LNCAP (cell line): Measurements from ENCODE around the gene FZD8.
A peak's percentile ranks its signal among the peaks of the same experiment; 100 is the strongest.

Experiments
- TF ChIP-seq, protein P1 (sequence below): fragments of 450-650 bp; IDR thresholded peaks from 2 replicates; pipeline ENCODE4 v1.5.1; 2017; ENCODE audit warnings: mild to moderate bottlenecking

FZD8 gene, protein sequence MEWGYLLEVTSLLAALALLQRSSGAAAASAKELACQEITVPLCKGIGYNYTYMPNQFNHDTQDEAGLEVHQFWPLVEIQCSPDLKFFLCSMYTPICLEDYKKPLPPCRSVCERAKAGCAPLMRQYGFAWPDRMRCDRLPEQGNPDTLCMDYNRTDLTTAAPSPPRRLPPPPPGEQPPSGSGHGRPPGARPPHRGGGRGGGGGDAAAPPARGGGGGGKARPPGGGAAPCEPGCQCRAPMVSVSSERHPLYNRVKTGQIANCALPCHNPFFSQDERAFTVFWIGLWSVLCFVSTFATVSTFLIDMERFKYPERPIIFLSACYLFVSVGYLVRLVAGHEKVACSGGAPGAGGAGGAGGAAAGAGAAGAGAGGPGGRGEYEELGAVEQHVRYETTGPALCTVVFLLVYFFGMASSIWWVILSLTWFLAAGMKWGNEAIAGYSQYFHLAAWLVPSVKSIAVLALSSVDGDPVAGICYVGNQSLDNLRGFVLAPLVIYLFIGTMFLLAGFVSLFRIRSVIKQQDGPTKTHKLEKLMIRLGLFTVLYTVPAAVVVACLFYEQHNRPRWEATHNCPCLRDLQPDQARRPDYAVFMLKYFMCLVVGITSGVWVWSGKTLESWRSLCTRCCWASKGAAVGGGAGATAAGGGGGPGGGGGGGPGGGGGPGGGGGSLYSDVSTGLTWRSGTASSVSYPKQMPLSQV

DNA sequence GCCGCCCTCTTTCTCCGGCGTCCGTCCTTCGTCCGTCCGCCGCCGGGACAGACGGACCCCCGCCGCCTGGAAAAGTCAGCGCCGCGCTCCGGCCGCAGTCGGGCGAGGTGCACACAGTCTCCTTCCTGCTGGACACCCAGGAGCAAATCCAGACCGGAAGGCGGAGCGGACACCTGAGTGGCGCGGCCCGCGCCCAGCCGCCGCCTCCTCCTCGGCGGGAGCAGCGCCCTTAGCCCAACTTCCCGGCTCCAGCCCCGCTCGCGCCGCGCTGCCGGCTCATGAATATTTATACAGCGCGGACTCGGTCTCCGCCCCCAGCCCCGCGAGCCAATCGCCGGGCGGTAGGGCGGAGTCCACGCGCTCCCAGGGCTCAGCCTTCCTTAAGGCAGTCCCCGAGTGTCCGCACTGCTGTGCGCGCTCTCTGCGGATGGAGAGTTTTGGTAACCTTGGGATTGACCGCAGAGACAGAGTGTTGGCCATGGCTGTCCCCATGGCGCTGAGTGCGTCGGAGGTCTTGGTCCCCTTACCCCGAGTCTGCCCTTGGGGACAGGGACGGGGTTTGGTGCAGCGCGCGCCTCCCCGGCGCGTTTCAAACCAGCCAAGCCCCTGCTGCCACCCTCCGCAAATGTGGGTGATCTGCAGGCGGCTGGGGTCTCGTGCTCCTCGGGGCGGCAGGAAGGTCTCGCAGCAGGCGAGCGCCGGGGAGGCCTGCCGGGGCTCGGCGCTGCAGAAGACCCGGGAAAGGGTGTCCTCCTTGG, at the start of gene FZD8:
FZD8 (minus strand) TSS at position 262 of the 758 bp plus-strand sequence. CDS start 867 bp downstream, outside the sequence.
- TF ChIP-seq, protein P1, sequence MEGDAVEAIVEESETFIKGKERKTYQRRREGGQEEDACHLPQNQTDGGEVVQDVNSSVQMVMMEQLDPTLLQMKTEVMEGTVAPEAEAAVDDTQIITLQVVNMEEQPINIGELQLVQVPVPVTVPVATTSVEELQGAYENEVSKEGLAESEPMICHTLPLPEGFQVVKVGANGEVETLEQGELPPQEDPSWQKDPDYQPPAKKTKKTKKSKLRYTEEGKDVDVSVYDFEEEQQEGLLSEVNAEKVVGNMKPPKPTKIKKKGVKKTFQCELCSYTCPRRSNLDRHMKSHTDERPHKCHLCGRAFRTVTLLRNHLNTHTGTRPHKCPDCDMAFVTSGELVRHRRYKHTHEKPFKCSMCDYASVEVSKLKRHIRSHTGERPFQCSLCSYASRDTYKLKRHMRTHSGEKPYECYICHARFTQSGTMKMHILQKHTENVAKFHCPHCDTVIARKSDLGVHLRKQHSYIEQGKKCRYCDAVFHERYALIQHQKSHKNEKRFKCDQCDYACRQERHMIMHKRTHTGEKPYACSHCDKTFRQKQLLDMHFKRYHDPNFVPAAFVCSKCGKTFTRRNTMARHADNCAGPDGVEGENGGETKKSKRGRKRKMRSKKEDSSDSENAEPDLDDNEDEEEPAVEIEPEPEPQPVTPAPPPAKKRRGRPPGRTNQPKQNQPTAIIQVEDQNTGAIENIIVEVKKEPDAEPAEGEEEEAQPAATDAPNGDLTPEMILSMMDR = peak; percentile 16; the same call in 1 of the 2 replicates

DNA sequence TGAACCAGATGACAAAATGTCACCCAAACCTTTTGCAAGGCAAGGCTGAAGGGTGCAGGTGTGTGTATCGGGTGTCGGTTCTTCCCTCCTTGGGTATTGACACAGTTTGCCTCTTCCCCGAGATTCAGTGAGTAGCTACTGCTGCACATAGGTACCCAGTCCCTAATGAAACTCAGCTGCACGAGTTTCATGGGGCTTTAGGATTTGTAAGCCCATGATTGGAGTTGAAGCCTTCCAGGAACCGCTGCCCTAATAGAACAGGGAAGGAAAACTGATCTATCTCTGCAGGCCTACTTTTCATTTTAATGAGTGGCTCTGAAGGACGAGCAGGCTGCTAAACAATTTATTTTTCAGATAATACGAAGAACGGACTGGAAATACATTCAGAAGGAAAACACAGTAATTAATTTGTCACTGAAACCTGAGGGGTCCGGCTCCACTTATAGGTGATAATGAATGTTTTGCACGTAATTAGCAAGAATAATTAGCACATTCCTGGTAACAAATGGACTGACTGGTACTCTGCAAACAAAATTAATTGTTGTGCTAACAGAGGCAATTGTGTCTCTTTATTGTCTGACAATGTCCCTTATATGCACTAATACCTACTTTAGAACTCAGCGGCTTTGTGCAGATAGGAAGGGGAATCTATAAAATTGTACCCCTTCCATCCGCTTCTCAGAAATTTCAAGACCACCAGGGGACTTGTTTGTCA, 49.6 kb upstream of the FZD8 start:
- TF ChIP-seq, protein P1 = no peak

DNA sequence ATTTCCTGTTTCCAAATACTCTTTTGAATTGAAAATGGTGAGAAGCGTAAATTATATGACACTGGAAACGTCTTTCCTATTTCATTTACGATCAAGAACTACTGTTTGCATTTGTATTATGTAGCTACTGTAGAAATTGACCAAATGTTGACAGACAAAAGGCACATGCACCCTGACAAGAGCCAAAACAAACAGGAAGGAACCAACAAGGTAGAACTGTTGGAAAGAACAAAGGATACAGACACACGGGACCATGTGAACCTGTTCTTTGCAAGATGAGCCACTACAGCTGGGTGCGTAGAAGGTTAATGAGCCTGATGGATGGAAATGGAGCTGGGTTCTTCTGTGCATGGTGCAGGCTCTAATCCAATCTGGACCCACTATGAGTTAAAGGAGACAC, 48.4 kb upstream of the FZD8 start:
- TF ChIP-seq, protein P1 = no peak

DNA sequence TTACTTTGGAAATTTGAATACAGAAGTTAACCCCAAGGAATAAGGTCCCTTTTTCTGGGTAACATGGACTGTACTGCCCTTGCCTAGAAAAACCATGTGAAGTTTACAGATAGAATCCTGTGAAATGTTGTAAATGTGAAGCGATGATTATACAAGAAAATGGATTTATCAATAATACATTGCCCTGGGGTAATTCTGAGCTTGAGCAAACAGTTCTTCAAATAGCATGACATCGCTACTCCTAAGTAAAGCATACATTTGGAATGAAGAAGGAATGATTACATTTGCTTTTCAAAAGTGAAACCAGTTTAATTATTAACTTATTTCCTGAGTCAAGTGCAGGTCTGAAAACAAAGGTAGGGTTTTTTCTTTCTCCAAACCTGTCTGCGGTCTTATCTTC, 43.3 kb upstream of the FZD8 start:
- TF ChIP-seq, protein P1 = no peak

DNA sequence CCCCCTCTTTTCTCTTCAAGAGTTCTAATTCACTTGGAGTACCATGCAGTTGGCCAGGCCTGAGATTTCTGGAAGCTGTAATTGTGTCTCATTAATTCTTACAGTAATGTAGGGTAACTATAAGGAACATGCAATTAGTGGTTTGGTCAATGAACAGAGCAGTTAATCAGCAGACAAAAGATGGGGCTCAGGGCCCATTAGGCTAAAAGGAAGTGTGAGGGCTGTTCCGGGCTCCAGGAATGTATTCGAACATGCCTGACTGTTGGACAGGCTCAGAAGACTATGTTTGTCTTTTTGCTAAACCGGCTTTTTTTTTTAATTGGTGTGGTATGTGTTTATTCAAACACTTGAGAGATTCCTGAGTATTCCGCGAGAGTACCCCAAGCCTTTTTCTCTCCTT, 42.5 kb upstream of the FZD8 start:
- TF ChIP-seq, protein P1 = no peak

DNA sequence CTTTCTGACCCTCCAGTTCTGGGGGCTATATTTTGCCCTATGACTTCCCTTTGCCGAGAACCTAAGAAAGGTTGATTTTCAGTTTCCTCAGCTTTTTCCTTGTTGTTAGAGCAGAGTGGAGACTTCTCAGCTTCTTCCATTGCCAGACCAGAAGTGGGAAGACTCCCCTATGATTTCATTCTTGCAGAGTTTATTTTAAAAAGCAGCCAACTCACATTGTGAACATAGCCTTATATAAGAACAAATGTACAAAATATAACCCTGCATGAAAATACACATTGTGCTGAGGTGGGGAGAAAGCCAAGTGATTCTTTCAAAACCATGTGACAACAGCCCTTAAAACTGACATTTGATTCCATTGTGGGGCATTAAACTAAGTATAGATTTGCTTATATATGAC, 33.8 kb upstream of the FZD8 start:
- TF ChIP-seq, protein P1 = no peak

DNA sequence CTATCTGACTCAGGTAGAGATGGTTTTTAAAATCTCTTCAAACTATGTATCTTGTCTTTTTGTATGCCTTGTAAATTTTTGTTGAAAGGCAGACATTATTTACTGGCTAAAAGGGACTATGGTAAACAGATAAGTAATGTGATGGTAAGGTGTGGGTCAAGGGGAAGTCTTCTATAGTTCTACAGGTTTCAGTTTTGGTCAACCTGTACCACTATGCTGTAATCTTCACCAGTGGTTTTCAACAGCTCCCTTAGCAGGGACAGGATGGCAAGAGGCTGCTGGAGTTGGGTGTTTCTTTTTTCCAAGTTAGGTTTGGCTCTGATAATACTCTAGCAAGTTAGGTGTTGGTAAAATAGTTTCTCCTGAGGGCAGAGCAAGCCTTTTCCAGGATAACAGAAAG, 32.7 kb upstream of the FZD8 start:
- TF ChIP-seq, protein P1 = no peak
